ENCODE data around the gene FAM3D.

Gene FAM3D

DNA sequence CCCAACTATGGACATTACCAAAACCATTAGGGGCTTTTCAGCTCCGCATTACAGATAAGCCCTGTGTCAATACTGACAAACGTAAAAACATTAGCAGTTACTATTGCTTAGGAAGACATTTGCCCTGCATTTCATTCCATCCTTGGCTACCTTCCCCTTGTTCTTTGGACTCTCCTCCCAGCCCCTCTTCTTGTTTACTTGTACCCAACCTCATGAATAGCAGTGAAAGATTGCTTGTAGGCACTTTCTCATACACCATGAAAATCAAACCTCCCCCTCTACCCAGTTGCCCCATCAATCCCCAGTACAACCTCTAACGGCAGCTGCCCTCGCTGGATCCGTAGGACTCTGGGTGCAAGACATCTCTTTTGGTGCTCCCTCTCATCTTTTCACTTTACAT, 72.5 kb downstream of the FAM3D start:
- no peak for DNase-seq (ENCODE audit: low read depth in 2 of 2)

DNA sequence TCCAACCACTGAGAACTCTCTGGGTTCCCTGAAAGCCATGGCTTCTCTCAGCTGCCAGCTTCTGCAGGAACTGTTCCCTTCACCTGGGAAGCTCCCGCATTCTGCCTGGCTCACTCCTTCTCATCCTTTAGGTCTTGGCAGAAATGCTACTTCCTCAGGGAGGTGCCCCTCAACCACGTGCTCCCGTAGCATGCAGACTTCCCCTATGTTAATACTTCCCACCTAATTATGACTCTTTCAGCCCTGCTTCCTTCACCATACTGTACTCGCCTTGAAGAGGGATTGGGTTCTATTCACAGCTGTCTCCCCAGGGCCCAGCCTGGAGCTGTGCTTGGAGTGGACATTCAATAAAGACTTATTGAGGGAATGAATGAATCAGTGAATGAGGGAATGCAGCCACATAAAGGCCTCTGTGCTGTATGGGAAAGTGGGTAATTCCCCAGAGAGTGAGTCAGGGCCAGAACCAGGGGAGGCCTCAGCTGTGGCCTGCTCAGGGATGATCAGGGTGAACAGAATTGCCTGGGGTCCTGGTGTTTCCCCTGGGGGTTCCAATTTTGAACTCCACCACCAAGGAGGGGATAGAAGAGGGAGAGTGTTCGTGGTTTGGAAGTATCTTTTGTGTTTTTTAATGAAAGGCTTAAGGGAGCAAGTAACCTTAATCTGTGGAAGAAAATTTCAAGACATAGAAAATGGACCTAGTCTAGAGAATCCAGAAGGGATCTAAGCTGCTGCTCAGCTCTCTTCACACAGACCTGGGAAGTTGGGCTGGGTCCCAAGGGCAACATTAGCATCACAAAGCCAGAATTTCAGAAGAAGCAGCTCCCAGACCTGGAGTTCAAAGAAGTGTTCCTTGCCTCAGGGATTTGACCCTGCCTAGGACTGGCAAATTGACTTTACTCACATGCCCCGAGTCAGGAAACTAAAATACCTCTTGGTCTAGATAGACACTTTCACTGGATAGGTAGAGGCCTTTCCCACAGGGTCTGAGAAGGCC, 74.8 kb downstream of the FAM3D start:
- DNase-seq (ENCODE audit: low read depth in 2 of 2), result no peak

DNA sequence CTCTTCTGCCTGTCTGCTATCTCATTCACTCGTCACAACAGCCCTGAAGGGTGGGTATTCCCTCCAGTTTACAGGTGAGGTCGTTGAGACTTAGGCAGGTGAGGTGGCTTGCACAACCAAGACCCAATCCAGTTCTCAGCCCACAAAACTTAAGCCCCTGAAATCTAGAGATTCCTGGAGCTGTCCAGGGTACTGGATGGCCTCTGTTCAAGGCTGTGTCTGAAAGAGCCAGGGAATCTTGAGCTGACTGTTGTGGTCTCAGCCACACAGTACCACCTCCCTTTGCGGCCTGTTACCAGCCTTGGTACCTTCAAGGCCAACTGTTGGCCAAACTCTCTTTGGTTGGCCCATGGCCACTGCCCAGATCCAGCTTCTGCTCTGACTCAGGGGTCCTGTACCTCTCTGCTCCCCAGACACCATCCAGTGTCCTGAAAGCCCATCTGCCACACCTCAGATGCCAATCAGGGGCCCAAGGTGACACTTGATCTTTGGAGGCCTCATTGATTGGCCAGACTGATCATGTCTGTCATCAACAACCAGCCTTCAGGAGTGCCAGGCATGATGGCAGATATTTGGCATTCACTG, 78.5 kb downstream of the FAM3D start:
- DNase-seq (ENCODE audit: low read depth in 2 of 2), result no peak

DNA sequence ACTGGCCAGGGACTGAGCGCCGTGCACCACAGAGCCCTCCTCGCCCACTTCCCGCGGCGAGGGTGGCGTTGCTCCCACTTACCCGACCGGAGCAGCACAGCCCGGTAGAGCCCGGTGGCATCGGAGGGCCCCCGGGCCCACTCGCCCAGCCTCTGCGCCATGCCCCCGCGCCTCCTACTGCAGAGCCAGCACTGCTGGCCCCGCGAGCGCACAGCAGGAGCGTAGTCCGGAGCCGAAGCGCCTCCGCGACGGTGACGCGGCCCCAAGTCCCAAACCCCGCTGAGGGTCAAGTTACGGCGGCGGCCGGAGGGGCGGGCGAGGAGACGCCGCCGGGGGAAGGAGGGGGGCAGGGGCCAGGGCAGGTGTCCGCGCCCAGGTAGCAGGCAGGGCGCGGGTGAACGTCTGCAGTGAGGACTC, 79.8 kb downstream of the FAM3D start:
- no peak for DNase-seq (ENCODE audit: low read depth in 2 of 2)

DNA sequence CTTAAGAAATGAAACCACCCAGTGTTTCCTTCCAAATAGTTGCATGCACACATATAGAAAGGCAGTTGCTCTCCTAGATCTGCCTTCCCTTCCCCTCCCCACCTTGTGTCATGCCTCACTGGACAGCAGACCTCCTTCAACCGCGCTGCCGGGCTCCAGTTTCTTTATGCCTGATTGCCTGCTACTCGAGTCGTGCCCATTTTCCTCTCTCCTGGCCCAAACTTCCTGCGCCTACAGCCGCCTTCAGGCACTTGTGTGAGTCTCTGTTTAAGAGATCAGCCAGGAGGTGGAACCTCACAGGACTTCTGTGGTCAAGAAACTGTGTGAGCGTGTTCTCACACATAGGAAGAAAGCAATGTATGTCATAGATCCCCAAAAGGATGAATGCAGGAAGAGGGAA, 80.6 kb downstream of the FAM3D start:
- DNase-seq (ENCODE audit: low read depth in 2 of 2), result no peak

DNA sequence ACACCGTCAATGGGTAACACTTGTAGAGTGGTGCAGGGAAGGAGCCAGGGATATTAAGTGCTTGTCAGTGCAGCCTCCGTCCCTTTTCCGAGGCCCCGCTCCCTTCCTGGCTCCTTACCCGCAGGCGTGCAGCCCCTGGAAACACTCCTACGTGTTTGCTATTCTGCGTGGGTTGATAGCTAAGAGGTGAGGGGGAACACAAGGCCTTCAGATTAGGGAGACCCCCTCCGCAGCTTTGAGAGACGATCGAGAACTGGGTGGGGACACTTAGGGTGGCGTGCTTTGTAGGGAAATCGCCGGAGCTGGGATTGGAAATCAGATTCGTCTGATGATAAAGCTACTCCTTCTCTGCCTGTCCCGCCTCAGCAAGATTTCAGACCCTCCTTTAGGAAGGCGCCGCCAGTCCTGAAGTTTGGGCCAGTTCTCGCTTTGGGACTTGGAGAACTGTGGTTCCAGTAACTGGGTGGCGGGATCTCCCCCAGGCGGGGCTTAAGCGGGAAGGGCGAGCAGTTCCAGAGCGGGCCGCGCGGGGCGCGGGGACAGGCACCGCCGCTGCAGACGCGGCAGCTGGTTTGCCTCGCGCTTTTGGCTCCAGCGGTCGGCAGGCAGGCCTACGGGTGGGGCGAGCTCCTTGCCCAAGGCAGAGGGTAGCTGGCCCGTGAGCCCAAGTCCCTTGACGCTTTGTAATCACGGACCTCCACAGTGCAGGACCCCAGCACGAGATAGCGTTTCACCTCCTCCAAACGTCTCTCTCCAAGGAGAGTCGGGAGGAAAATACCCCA, 81.4 kb downstream of the FAM3D start:
- peak; percentile 7 to 19 for DNase-seq (ENCODE audit: low read depth in 2 of 2)

DNA sequence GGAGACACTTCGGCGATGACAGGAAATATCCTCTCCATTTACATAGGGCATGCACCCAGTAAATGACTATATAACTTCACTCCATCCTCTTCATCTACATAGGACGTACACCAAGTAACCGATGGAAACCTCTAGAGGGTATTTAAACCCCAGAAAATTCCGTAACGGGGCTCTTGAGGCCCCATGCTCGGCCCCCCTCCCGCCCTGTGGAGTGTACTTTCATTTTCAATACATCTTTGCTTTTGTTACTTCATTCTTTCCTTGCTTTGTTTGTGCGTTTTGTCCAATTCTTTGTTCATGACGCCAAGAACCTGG, 81.9 kb downstream of the FAM3D start:
- no peak for DNase-seq (ENCODE audit: low read depth in 2 of 2)
